Smooth muscle cell (in vitro differentiated cells): ENCODE measurements around the gene TUFT1. TPM values are rescaled to one million over a fixed set of nuclear protein-coding genes. Genes with fewer than 3 reads are reported as not detected.

Source experiments
- DNase-seq: peaks from one replicate; lab custom pipeline; 2025; ENCODE audit not compliant: unreplicated experiment; lab: John Stamatoyannopoulos, UW
- H2AFZ ChIP-seq: fragments of 200-600 bp; sonication (generic); 2 replicates; pipeline ENCODE4 v1.6.0; 2016; ENCODE audit warnings: antibody characterized with exemption, low read depth, mild to moderate bottlenecking
- H3F3A ChIP-seq: fragments of 200-600 bp; sonication (generic); 2 replicates; pipeline ENCODE4 v1.6.0; 2017; ENCODE audit warnings: antibody characterized with exemption, low read depth
- H3K27ac ChIP-seq: fragments of 200-600 bp; sonication (generic); 2 replicates; pipeline ENCODE4 v1.5.1; 2016; ENCODE audit warnings: low read depth, mild to moderate bottlenecking
- H3K27me3 ChIP-seq: fragments of 200-600 bp; sonication (generic); 2 replicates; pipeline ENCODE4 v1.6.1; 2016; ENCODE audit warnings: low read depth, mild to moderate bottlenecking
- H3K36me3 ChIP-seq: fragments of 200-600 bp; sonication (generic); 2 replicates; pipeline ENCODE4 v1.5.1; 2016; ENCODE audit warnings: low read depth
- H3K4me1 ChIP-seq: fragments of 200-600 bp; sonication (generic); 2 replicates; pipeline ENCODE4 v1.5.1; 2016; ENCODE audit warnings: low read depth
- H3K4me2 ChIP-seq: fragments of 200-600 bp; sonication (generic); 2 replicates; pipeline ENCODE4 v1.6.0; 2016; ENCODE audit warnings: mild to moderate bottlenecking
- H3K4me3 ChIP-seq: fragments of 200-600 bp; sonication (generic); 2 replicates; pipeline ENCODE4 v1.5.1; 2016; ENCODE audit warnings: mild to moderate bottlenecking
- H3K79me2 ChIP-seq: fragments of 200-600 bp; sonication (generic); 2 replicates; pipeline ENCODE4 v1.6.0; 2016; ENCODE audit warnings: low read depth, mild to moderate bottlenecking
- H3K9ac ChIP-seq: fragments of 200-600 bp; sonication (generic); 2 replicates; pipeline ENCODE4 v1.6.0; 2016; ENCODE audit warnings: low read depth
- H3K9me3 ChIP-seq: fragments of 200-600 bp; sonication (generic); replicated peaks from 2 replicates; pipeline ENCODE4 v1.5.1; 2016; ENCODE audit warnings: low read depth
- H4K20me1 ChIP-seq: fragments of 200-600 bp; sonication (generic); 2 replicates; pipeline ENCODE4 v1.6.0; 2016; ENCODE audit warnings: low read depth
- WGBS: methylation state at CpG from one replicate; pipeline ENCODE4 v1.1.7; 2016; ENCODE audit warnings: low lambda C conversion rate; 5-methylcytosine and 5-hydroxymethylcytosine counted together
- polyA plus RNA-seq: library from polyadenylated mRNA; unstranded; fragments of >200 nt; fragmentation: Nextera tagmentation; extraction: Ambion mirVana; gene quantifications from 2 replicates; pipeline ENCODE4 v1.2.1, GENCODE V29; 2016
- total RNA-seq: library from RNA; depleted of rRNA; stranded (reverse); fragments of >200 nt; gene quantifications from 2 replicates; pipeline ENCODE4 v1.2.3, GENCODE V29; 2014
- TF ChIP-seq, protein P1 (sequence below): fragments of 200-600 bp; sonication (generic); IDR thresholded peaks from 2 replicates; pipeline ENCODE4 v1.5.1; 2017; ENCODE audit warnings: borderline replicate concordance, mild to moderate bottlenecking, antibody characterized with exemption; ENCODE audit not compliant: insufficient read depth, poor library complexity, severe bottlenecking

TUFT1 gene
- total and polyA plus RNA-seq, 2 experiments from 2014 or later = 15.1 to 20.0 TPM

GRCh38 chr1:151499930-151500329 is 40.2 kb upstream of the TUFT1 start:
- H4K20me1 ChIP-seq = no peaks in the 10 kb centered on the region
- H3K9me3 ChIP-seq = no peaks in the 10 kb centered on the region
- 85% methylated on average over 1 of the region's 1 CpG for WGBS
- H3K36me3 ChIP-seq = no peaks in the 10 kb centered on the region
- H3K27ac ChIP-seq = no peak overlapping the region
- peaks cover 8% of the 10 kb centered on the region for H3F3A ChIP-seq
- no peak overlapping the region for H3K4me2 ChIP-seq
- peaks cover 7% of the 10 kb centered on the region for H3K4me1 ChIP-seq
- H3K9ac ChIP-seq = no peak overlapping the region
- no peak for DNase-seq
- H3K4me3 ChIP-seq = no peak overlapping the region
- H3K79me2 ChIP-seq = no peaks in the 10 kb centered on the region
- TF ChIP-seq, protein P1, sequence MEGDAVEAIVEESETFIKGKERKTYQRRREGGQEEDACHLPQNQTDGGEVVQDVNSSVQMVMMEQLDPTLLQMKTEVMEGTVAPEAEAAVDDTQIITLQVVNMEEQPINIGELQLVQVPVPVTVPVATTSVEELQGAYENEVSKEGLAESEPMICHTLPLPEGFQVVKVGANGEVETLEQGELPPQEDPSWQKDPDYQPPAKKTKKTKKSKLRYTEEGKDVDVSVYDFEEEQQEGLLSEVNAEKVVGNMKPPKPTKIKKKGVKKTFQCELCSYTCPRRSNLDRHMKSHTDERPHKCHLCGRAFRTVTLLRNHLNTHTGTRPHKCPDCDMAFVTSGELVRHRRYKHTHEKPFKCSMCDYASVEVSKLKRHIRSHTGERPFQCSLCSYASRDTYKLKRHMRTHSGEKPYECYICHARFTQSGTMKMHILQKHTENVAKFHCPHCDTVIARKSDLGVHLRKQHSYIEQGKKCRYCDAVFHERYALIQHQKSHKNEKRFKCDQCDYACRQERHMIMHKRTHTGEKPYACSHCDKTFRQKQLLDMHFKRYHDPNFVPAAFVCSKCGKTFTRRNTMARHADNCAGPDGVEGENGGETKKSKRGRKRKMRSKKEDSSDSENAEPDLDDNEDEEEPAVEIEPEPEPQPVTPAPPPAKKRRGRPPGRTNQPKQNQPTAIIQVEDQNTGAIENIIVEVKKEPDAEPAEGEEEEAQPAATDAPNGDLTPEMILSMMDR = no peak
- no peaks in the 10 kb centered on the region for H3K27me3 ChIP-seq
- H2AFZ ChIP-seq = no peak overlapping the region

GRCh38 chr1:151501474-151501873 is 38.6 kb upstream of the TUFT1 start:
- no peak for DNase-seq
- Histone ChIP-seq H3K36me3 (no peaks in the 10 kb centered on the region), H3K9ac (no peak overlapping the region), H3K4me2 (no peak overlapping the region), H3K27me3 (no peaks in the 10 kb centered on the region), H3K4me3 (no peak overlapping the region), H2AFZ (no peak overlapping the region), H3F3A (no peaks in the 10 kb centered on the region), H4K20me1 (no peaks in the 10 kb centered on the region), H3K27ac (no peak overlapping the region), H3K79me2 (no peaks in the 10 kb centered on the region), H3K9me3 (no peaks in the 10 kb centered on the region), H3K4me1 (no peaks in the 10 kb centered on the region)
- 75% methylated on average over 10 of the region's 10 CpGs for WGBS
- TF ChIP-seq, protein P1 = no peak

GRCh38 chr1:151502035-151502700 is 37.9 kb upstream of the TUFT1 start:
- no peaks in the 10 kb centered on the region for H4K20me1 ChIP-seq
- H3K79me2 ChIP-seq = no peaks in the 10 kb centered on the region
- no peak for DNase-seq
- H3K4me1 ChIP-seq = no peaks in the 10 kb centered on the region
- H3K4me2 ChIP-seq = no peak overlapping the region
- H3K4me3 ChIP-seq = no peak overlapping the region
- no peaks in the 10 kb centered on the region for H3K27me3 ChIP-seq
- H3F3A ChIP-seq = no peaks in the 10 kb centered on the region
- H3K36me3 ChIP-seq = no peaks in the 10 kb centered on the region
- TF ChIP-seq, protein P1 = no peak
- WGBS = 65% methylated on average over 5 of the region's 5 CpGs
- H2AFZ ChIP-seq = no peak overlapping the region
- no peaks in the 10 kb centered on the region for H3K9me3 ChIP-seq
- H3K27ac ChIP-seq = no peak overlapping the region
- no peak overlapping the region for H3K9ac ChIP-seq
